GM12878 (cell line): ENCODE data around the gene EPRS1. TPM values are rescaled to one million over a fixed set of nuclear protein-coding genes. Genes with fewer than 3 reads are reported as not detected.

Experiments
- ATAC-seq: fragments of 200-7000 bp; cut with Tn5 transposase; 3 replicates; pipeline ENCODE4 v1.9.1; 2020; ENCODE audit warnings: mild to moderate bottlenecking, moderate library complexity
- BruUV-seq: library from RNA; stranded (reverse); fragments of 400-500 nt; replicated peaks from 2 replicates; lab custom pipeline; 2021; lab: Mats Ljungman, UMichigan
- CTCF ChIA-PET: fragments of 300-600 bp; sonication (Branson Sonifier 250); formaldehyde crosslinking; extraction: SDS; loops from one replicate; lab custom pipeline; 2021; ENCODE audit warnings: inconsistent platforms; lab: Yijun Ruan, JAX
- POLR2A ChIA-PET: fragments of 350-600 bp; formaldehyde crosslinking; extraction: SDS; loops from one replicate; lab custom pipeline; 2021; ENCODE audit warnings: inconsistent platforms; lab: Charles Lee
- RAD21 ChIA-PET: fragments of 300-600 bp; sonication (Branson Sonifier 250); formaldehyde crosslinking; loops from one replicate; lab custom pipeline; 2023; ENCODE audit warnings: antibody characterized with exemption; ENCODE audit not compliant: unreplicated experiment; lab: Charles Lee
- SMC1A ChIA-PET: fragments of 300-600 bp; sonication (Branson Sonifier 250); formaldehyde crosslinking; loops from one replicate; lab custom pipeline; 2023; ENCODE audit not compliant: unreplicated experiment, uncharacterized antibody; lab: Charles Lee
- DNase-seq: peaks from one replicate; pipeline ENCODE4 v3.0.0-alpha.2; 2011; ENCODE audit warnings: low read depth, low spot score
- FAIRE-seq: peaks from 3 replicates; lab custom pipeline; 2011; peaks lifted over from hg19 to GRCh38; lab: Jason Lieb, UNC
- H2AFZ ChIP-seq: 2 replicates; pipeline ENCODE4 v1.6.0; 2011; ENCODE audit warnings: low read depth, low read length, control low read depth; ENCODE audit not compliant: control insufficient read depth
- H3K27ac ChIP-seq: 2 replicates; pipeline ENCODE4 v1.5.1; 2011; ENCODE audit warnings: control low read depth; ENCODE audit not compliant: control insufficient read depth, insufficient read depth
- H3K27me3 ChIP-seq, 2 experiments: replicated peaks in 1 of 2; 2 replicates each; pipeline versions ENCODE4 v1.6.0 to v1.6.1; 2011; ENCODE audit warnings: low read length in 1 of 2; ENCODE audit not compliant: control insufficient read depth in 2 of 2, insufficient read depth in 2 of 2
- H3K36me3 ChIP-seq, 2 experiments: 2 replicates each; pipeline ENCODE4 v1.5.1; 2011; ENCODE audit warnings: low read length in 1 of 2; ENCODE audit not compliant: control insufficient read depth in 2 of 2, insufficient read depth in 2 of 2
- H3K4me1 ChIP-seq: 2 replicates; pipeline ENCODE4 v1.6.1; 2011; ENCODE audit warnings: mild to moderate bottlenecking, low read length, moderate library complexity, mixed read lengths; ENCODE audit not compliant: control insufficient read depth, insufficient read depth
- H3K4me2 ChIP-seq: 2 replicates; pipeline ENCODE4 v1.6.0; 2011; ENCODE audit warnings: control low read depth; ENCODE audit not compliant: control insufficient read depth, insufficient read depth
- H3K4me3 ChIP-seq: fragments of 200-600 bp; sonication (generic); 2 replicates; pipeline ENCODE4 v1.5.1; 2016
- H3K79me2 ChIP-seq: 2 replicates; pipeline ENCODE4 v1.6.0; 2011; ENCODE audit warnings: low read length; ENCODE audit not compliant: control insufficient read depth, insufficient read depth
- H3K9ac ChIP-seq: 2 replicates; pipeline ENCODE4 v1.8.0; 2011; ENCODE audit warnings: low read length, control low read depth, mixed read lengths; ENCODE audit not compliant: control insufficient read depth, insufficient read depth
- H3K9me3 ChIP-seq: replicated peaks from 3 replicates; pipeline ENCODE4 v1.5.1; 2011; ENCODE audit warnings: mild to moderate bottlenecking, low read length; ENCODE audit not compliant: control insufficient read depth, insufficient read depth
- H4K20me1 ChIP-seq: 2 replicates; pipeline ENCODE4 v1.6.0; 2011; ENCODE audit not compliant: control insufficient read depth, insufficient read depth
- CHD2 ChIP-seq: IDR thresholded peaks from 2 replicates; pipeline ENCODE4 v1.6.1; 2011; ENCODE audit warnings: low read depth, low read length, improper control_type of control experiment, borderline replicate concordance
- CTCF ChIP-seq, 3 experiments: IDR thresholded peaks in 2 of 3; conservative IDR thresholded peaks in 1 of 3; 2 replicates each; pipeline ENCODE4 v1.5.1; 2011; ENCODE audit warnings: low read depth in 3 of 3, low read length in 3 of 3, mild to moderate bottlenecking in 3 of 3, control low read depth in 2 of 3, moderate library complexity in 2 of 3, inconsistent platforms in 1 of 3, mixed read lengths in 1 of 3; ENCODE audit not compliant: control insufficient read depth in 2 of 3, insufficient read depth in 1 of 3; ENCODE audit errors: extremely low read depth in 1 of 3
- EGR1 ChIP-seq, 2 experiments: IDR thresholded peaks; 1 replicate in 1 of 2; 2 replicates in 1 of 2; pipeline ENCODE4 v1.6.1; 2011 to 2012; ENCODE audit warnings: low read depth in 2 of 2, low read length in 2 of 2, borderline replicate concordance in 1 of 2, mild to moderate bottlenecking in 1 of 2, moderate library complexity in 1 of 2
- EP300 ChIP-seq, 2 experiments: fragments of 150-350 bp in 1 of 2; IDR thresholded peaks; 2 replicates each; pipeline ENCODE4 v1.6.1; 2011 to 2012; ENCODE audit warnings: low read depth in 2 of 2, low read length in 2 of 2, borderline replicate concordance in 1 of 2, improper control_type of control experiment in 1 of 2, inconsistent platforms in 1 of 2; ENCODE audit not compliant: control insufficient read depth in 1 of 2
- IRF3 ChIP-seq: fragments of 450-650 bp; IDR thresholded peaks from 2 replicates; pipeline ENCODE4 v1.6.1; 2014; ENCODE audit warnings: mild to moderate bottlenecking
- KAT2A ChIP-seq: conservative IDR thresholded peaks from 2 replicates; pipeline ENCODE4 v1.6.1; 2011; ENCODE audit warnings: low read depth, low read length; ENCODE audit not compliant: control insufficient read depth
- MEF2B ChIP-seq: fragments of 450-650 bp; IDR thresholded peaks from 2 replicates; pipeline ENCODE4 v1.6.1; 2018; ENCODE audit warnings: mild to moderate bottlenecking, moderate library complexity; ENCODE audit not compliant: partially characterized antibody, poor library complexity, severe bottlenecking
- NFXL1 ChIP-seq: fragments of 450-650 bp; IDR thresholded peaks from 2 replicates; pipeline ENCODE4 v1.6.1; 2017; ENCODE audit warnings: antibody characterized with exemption, mild to moderate bottlenecking, borderline replicate concordance
- PAX8 ChIP-seq: fragments of 450-650 bp; IDR thresholded peaks from 2 replicates; pipeline ENCODE4 v1.6.1; 2017; ENCODE audit warnings: mild to moderate bottlenecking, moderate library complexity
- RAD51 ChIP-seq: fragments of 450-650 bp; IDR thresholded peaks from 2 replicates; pipeline ENCODE4 v1.6.1; 2016; ENCODE audit warnings: moderate library complexity, mild to moderate bottlenecking, inconsistent platforms
- RELB ChIP-seq: fragments of 450-650 bp; IDR thresholded peaks from 2 replicates; pipeline ENCODE4 v1.6.1; 2017; ENCODE audit warnings: low read depth, mild to moderate bottlenecking, moderate library complexity
- REST ChIP-seq: IDR thresholded peaks from 2 replicates; pipeline ENCODE4 v1.6.1; 2012; ENCODE audit warnings: mild to moderate bottlenecking, low read depth, low read length
- SMAD1 ChIP-seq: fragments of 450-650 bp; IDR thresholded peaks from 2 replicates; pipeline ENCODE4 v1.6.1; 2018; ENCODE audit warnings: mild to moderate bottlenecking, low read depth; ENCODE audit not compliant: partially characterized antibody
- SMAD5 ChIP-seq: IDR thresholded peaks from 2 replicates; pipeline ENCODE4 v1.6.1; 2016; ENCODE audit warnings: antibody characterized with exemption, low read depth
- SMC3 ChIP-seq: IDR thresholded peaks from 2 replicates; pipeline ENCODE4 v1.6.1; 2011; ENCODE audit warnings: low read length, improper control_type of control experiment, borderline replicate concordance
- TCF3 ChIP-seq: IDR thresholded peaks from 2 replicates; pipeline ENCODE4 v1.6.1; 2012; ENCODE audit warnings: low read depth, mild to moderate bottlenecking, low read length, borderline replicate concordance; ENCODE audit not compliant: insufficient read depth
- ZNF622 ChIP-seq: fragments of 450-650 bp; IDR thresholded peaks from 2 replicates; pipeline ENCODE4 v1.6.1; 2017; ENCODE audit warnings: mild to moderate bottlenecking, inconsistent platforms
- WGBS: methylation state at CpG from one replicate; pipeline ENCODE4 v1.1.6; 2016; ENCODE audit warnings: low lambda C conversion rate; ENCODE audit not compliant: insufficient replicate concordance, insufficient coverage; ENCODE audit errors: missing lambda C conversion rate; 5-methylcytosine and 5-hydroxymethylcytosine counted together
- in situ Hi-C: fragments of 300-500 bp; cut with MboI; formaldehyde crosslinking; loops from 9 replicates; pipeline ENCODE4 v1.14.3; 2018; ENCODE audit warnings: mixed read lengths
- intact Hi-C: fragments of 100-400 bp; cut with micrococcal nuclease; formaldehyde crosslinking; loops from one replicate; pipeline ENCODE4 v1.14.2; 2022; ENCODE audit not compliant: unreplicated experiment
- polyA plus RNA-seq, 11 experiments: library from polyadenylated mRNA; depleted of rRNA in 4 of 11; unstranded in 6 of 11; stranded (reverse) in 5 of 11; fragments of >200 nt; fragmentation: Nextera tagmentation in 4 of 11; fragmentation: Illumina TruSeq in 1 of 11; extraction: Ambion mirVana in 4 of 11; extraction: Trizol in 1 of 11; gene quantifications; 1 replicate in 1 of 11; 2 replicates in 10 of 11; pipeline versions ENCODE4 v1.2.1 to v1.2.3, GENCODE V29; 2011 to 2016; ENCODE audit warnings: inconsistent platforms in 2 of 11, missing spikeins in 2 of 11, low read depth in 1 of 11
- total RNA-seq, 4 experiments: library from RNA; depleted of rRNA in 3 of 4; stranded (reverse); fragments of >200 nt in 3 of 4; fragmentation: Illumina TruSeq in 1 of 4; extraction: Trizol in 1 of 4; gene quantifications; 2 replicates each; pipeline versions ENCODE4 v1.2.1 to v1.2.3, GENCODE V29; 2013 to 2021

Gene EPRS1
- total and polyA plus RNA-seq, 10 of the 15 experiments (the other 5 are each of a cell fraction or from before 2014, with no cell fraction given), result 68.2 to 175 (median 119) TPM

GRCh38 chr1:220056374-220056773 is 10.1 kb upstream of the EPRS1 start:
- no peak for TF ChIP-seq PAX8
- TF ChIP-seq CHD2, result no peak
- TF ChIP-seq SMC3, result no peak
- TF ChIP-seq RAD51, result no peak
- TF ChIP-seq SMAD1, result no peak
- TF ChIP-seq REST, result no peak
- no peak for TF ChIP-seq CTCF (IDR thresholded peaks at IDR 0.05 in 2 of 3, conservative IDR thresholded peaks at IDR 0.05 in 1 of 3; ENCODE audit: control insufficient read depth in 2 of 3, extremely low read depth in 1 of 3, insufficient read depth in 1 of 3, low read depth in 3 of 3, low read length in 3 of 3)
- no peak for TF ChIP-seq RELB
- TF ChIP-seq IRF3, result no peak
- no peak for TF ChIP-seq EP300 (IDR thresholded peaks at IDR 0.05; ENCODE audit: borderline replicate concordance in 1 of 2, control insufficient read depth in 1 of 2, low read depth in 2 of 2, low read length in 2 of 2)
- TF ChIP-seq NFXL1, result no peak
- TF ChIP-seq MEF2B, result no peak
- TF ChIP-seq KAT2A, result no peak
- TF ChIP-seq SMAD5, result no peak
- TF ChIP-seq TCF3, result no peak
- TF ChIP-seq EGR1 (IDR thresholded peaks at IDR 0.05; ENCODE audit: borderline replicate concordance in 1 of 2, low read depth in 2 of 2, low read length in 2 of 2), result no peak
- no peak for TF ChIP-seq ZNF622
- no peaks in the 10 kb centered on the region for H3K4me1 ChIP-seq
- SMC1A ChIA-PET, result no interaction called here
- H3K9me3 ChIP-seq, result no peaks in the 10 kb centered on the region
- CTCF ChIA-PET, result no interaction called here
- no peaks in the 10 kb centered on the region for H3K79me2 ChIP-seq
- no peak overlapping the region for H3K9ac ChIP-seq
- H3K27ac ChIP-seq, result no peak overlapping the region
- BruUV-seq, result no TSS peak
- in situ Hi-C loops, result no loop called here
- RAD21 ChIA-PET, result no interaction called here
- peaks cover 0 to 8% of the 10 kb centered on the region in 2 experiments; a peak in 1 of 4 replicates for H3K36me3 ChIP-seq
- FAIRE-seq (no peak), DNase-seq (no peak), ATAC-seq (no peak)
- POLR2A ChIA-PET, result no interaction called here
- intact Hi-C loops, result no loop called here
- no peak overlapping the region for H3K4me3 ChIP-seq
- WGBS, result 100% methylated on average over 1 of the region's 1 CpG
- no peaks in the 10 kb centered on the region for H3K27me3 ChIP-seq
- no peaks in the 10 kb centered on the region for H4K20me1 ChIP-seq
- H2AFZ ChIP-seq, result no peak overlapping the region
- H3K4me2 ChIP-seq, result no peak overlapping the region
